C4-2B (cell line): ENCODE results near the gene FAM186B.

ENCODE experiments used
- ZFX ChIP-seq: fragments of 450-650 bp; IDR thresholded peaks from 2 replicates; pipeline ENCODE4 v1.6.1; 2017
- TF ChIP-seq, protein P1 (sequence below): fragments of 450-650 bp; conservative IDR thresholded peaks from 2 replicates; pipeline ENCODE4 v1.5.1; 2017; ENCODE audit warnings: mild to moderate bottlenecking

- TF ChIP-seq, protein P1, sequence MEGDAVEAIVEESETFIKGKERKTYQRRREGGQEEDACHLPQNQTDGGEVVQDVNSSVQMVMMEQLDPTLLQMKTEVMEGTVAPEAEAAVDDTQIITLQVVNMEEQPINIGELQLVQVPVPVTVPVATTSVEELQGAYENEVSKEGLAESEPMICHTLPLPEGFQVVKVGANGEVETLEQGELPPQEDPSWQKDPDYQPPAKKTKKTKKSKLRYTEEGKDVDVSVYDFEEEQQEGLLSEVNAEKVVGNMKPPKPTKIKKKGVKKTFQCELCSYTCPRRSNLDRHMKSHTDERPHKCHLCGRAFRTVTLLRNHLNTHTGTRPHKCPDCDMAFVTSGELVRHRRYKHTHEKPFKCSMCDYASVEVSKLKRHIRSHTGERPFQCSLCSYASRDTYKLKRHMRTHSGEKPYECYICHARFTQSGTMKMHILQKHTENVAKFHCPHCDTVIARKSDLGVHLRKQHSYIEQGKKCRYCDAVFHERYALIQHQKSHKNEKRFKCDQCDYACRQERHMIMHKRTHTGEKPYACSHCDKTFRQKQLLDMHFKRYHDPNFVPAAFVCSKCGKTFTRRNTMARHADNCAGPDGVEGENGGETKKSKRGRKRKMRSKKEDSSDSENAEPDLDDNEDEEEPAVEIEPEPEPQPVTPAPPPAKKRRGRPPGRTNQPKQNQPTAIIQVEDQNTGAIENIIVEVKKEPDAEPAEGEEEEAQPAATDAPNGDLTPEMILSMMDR, result no peak
- TF ChIP-seq ZFX, result no peak
Observed at GRCh38 chr12:49649445-49649844, 44.0 kb upstream of the FAM186B start.
